K562 (cell line): ENCODE measurements around the gene CNOT11. TPM values are rescaled to one million over a fixed set of nuclear protein-coding genes. Genes with fewer than 3 reads are reported as not detected.

Source experiments
- ARHGAP35 ChIP-seq: fragments of 450-650 bp; IDR thresholded peaks from 2 replicates; pipeline ENCODE4 v1.6.1; 2018; ENCODE audit not compliant: partially characterized antibody
- ARID1B ChIP-seq: fragments of 450-650 bp; IDR thresholded peaks from 2 replicates; pipeline ENCODE4 v1.6.1; 2016; ENCODE audit warnings: antibody characterized with exemption, mild to moderate bottlenecking, inconsistent platforms
- LARP7 ChIP-seq: fragments of 450-650 bp; IDR thresholded peaks from 2 replicates; pipeline ENCODE4 v1.6.1; 2016
- MEF2A ChIP-seq: IDR thresholded peaks from 2 replicates; pipeline ENCODE4 v1.6.1; 2011; ENCODE audit warnings: low read depth, mild to moderate bottlenecking, low read length, moderate library complexity; ENCODE audit not compliant: control insufficient read depth
- NR4A1 ChIP-seq, 2 experiments: fragments of 250-450 bp in 1 of 2; fragments of 450-650 bp in 1 of 2; sonication (Bioruptor Pico) in 1 of 2; IDR thresholded peaks; 2 replicates each; pipeline versions ENCODE4 v1.4.0 to v1.6.1; 2016 to 2020; ENCODE audit warnings: mild to moderate bottlenecking in 2 of 2, missing compliant biosample characterization in 1 of 2, missing genetic modification characterization in 1 of 2, moderate library complexity in 1 of 2
- PYGO2 ChIP-seq: fragments of 450-650 bp; IDR thresholded peaks from 2 replicates; pipeline ENCODE4 v1.6.1; 2016; ENCODE audit warnings: mild to moderate bottlenecking, missing genetic modification characterization, moderate library complexity, missing compliant biosample characterization
- RFX7 ChIP-seq: fragments of 250-450 bp; sonication (Bioruptor Pico); IDR thresholded peaks from 2 replicates; pipeline ENCODE4 v1.5.1; 2021; ENCODE audit warnings: mild to moderate bottlenecking
- TAL1 ChIP-seq: fragments of 450-650 bp; IDR thresholded peaks from 2 replicates; pipeline ENCODE4 v1.6.1; 2016; ENCODE audit warnings: mild to moderate bottlenecking
- TCF3 ChIP-seq: sonication (generic); formaldehyde crosslinking; IDR thresholded peaks from 2 replicates; pipeline ENCODE4 v1.4.0; 2020; ENCODE audit warnings: mild to moderate bottlenecking, missing genetic modification reagents
- TEAD1 ChIP-seq, 2 experiments: fragments of 450-650 bp in 1 of 2; sonication (generic) in 1 of 2; formaldehyde crosslinking; IDR thresholded peaks; 2 replicates each; pipeline versions ENCODE4 v1.4.0 to v1.8.0; 2020 to 2022; ENCODE audit warnings: mild to moderate bottlenecking in 2 of 2, missing genetic modification reagents in 1 of 2
- TRIM28 ChIP-seq: fragments of 450-650 bp; IDR thresholded peaks from 2 replicates; pipeline ENCODE4 v1.6.1; 2017
- YBX1 ChIP-seq: fragments of 450-650 bp; IDR thresholded peaks from 2 replicates; pipeline ENCODE4 v1.7.1; 2016; ENCODE audit warnings: mild to moderate bottlenecking
- ZNF140 ChIP-seq: fragments of 250-450 bp; sonication (Bioruptor Pico); IDR thresholded peaks from 2 replicates; pipeline ENCODE4 v1.8.0; 2021; ENCODE audit warnings: moderate library complexity, mild to moderate bottlenecking, inconsistent platforms
- ZNF507 ChIP-seq: conservative IDR thresholded peaks from 2 replicates; pipeline ENCODE4 v1.6.1; 2017; ENCODE audit warnings: missing genetic modification characterization, missing compliant biosample characterization
- ZNF583 ChIP-seq: fragments of 250-450 bp; sonication (Bioruptor Pico); IDR thresholded peaks from 2 replicates; pipeline ENCODE4 v1.4.0; 2020
- ZNF699 ChIP-seq: fragments of 250-450 bp; sonication (Bioruptor Pico); IDR thresholded peaks from 2 replicates; pipeline ENCODE4 v1.8.0; 2021; ENCODE audit warnings: mild to moderate bottlenecking, moderate library complexity; ENCODE audit not compliant: insufficient replicate concordance
- polyA plus RNA-seq, 8 experiments: library from polyadenylated mRNA; depleted of rRNA in 4 of 8; stranded (reverse) in 5 of 8; unstranded in 3 of 8; fragments of >200 nt; fragmentation: Nextera tagmentation in 2 of 8; fragmentation: Illumina TruSeq in 1 of 8; extraction: Ambion mirVana in 2 of 8; extraction: Trizol in 1 of 8; gene quantifications; 2 replicates each; pipeline versions ENCODE4 v1.2.1 to v1.2.3, GENCODE V29; 2011 to 2014; ENCODE audit warnings: inconsistent platforms in 1 of 8, missing spikeins in 1 of 8
- total RNA-seq, 7 experiments: library from RNA; depleted of rRNA in 6 of 7; stranded (reverse); fragments of >200 nt in 6 of 7; fragmentation: Illumina TruSeq in 2 of 7; extraction: Trizol in 2 of 7; gene quantifications; 2 replicates each; pipeline versions ENCODE4 v1.2.1 to v1.2.3, GENCODE V29; 2011 to 2021; ENCODE audit warnings: low replicate concordance in 1 of 7
- TF ChIP-seq, protein P1 (sequence below): fragments of 450-650 bp; IDR thresholded peaks from 2 replicates; pipeline ENCODE4 v1.6.1; 2017; ENCODE audit warnings: antibody characterized with exemption, mild to moderate bottlenecking
- TF ChIP-seq, protein P2 (sequence below): fragments of 450-650 bp; formaldehyde crosslinking; IDR thresholded peaks from 2 replicates; pipeline ENCODE4 v1.4.0; 2020; ENCODE audit warnings: mild to moderate bottlenecking, moderate library complexity
- TF ChIP-seq, protein P3 (sequence below): fragments of 450-650 bp; IDR thresholded peaks from 2 replicates; pipeline ENCODE4 v1.6.1; 2016; ENCODE audit warnings: missing biosample characterization, missing genetic modification characterization
- TF ChIP-seq, protein P4 (sequence below), 3 experiments: IDR thresholded peaks in 2 of 3; conservative IDR thresholded peaks in 1 of 3; 2 replicates each; pipeline ENCODE4 v1.5.1; 2011 to 2012; ENCODE audit warnings: low read length in 3 of 3, mild to moderate bottlenecking in 3 of 3, control low read depth in 2 of 3, improper control_type of control experiment in 1 of 3, inconsistent platforms in 1 of 3, low read depth in 1 of 3, mixed read lengths in 1 of 3, moderate library complexity in 1 of 3; ENCODE audit not compliant: insufficient read depth in 2 of 3

The CNOT11 gene
- total and polyA plus RNA-seq, 9 of the 15 experiments (the other 6 are each of a cell fraction or from before 2014, with no cell fraction given), result 12.7 to 163 (median 64.2) TPM

GRCh38 chr2:101234169-101234938 lies 18.3 kb upstream of the CNOT11 start (continued):
- TF ChIP-seq, protein P1, sequence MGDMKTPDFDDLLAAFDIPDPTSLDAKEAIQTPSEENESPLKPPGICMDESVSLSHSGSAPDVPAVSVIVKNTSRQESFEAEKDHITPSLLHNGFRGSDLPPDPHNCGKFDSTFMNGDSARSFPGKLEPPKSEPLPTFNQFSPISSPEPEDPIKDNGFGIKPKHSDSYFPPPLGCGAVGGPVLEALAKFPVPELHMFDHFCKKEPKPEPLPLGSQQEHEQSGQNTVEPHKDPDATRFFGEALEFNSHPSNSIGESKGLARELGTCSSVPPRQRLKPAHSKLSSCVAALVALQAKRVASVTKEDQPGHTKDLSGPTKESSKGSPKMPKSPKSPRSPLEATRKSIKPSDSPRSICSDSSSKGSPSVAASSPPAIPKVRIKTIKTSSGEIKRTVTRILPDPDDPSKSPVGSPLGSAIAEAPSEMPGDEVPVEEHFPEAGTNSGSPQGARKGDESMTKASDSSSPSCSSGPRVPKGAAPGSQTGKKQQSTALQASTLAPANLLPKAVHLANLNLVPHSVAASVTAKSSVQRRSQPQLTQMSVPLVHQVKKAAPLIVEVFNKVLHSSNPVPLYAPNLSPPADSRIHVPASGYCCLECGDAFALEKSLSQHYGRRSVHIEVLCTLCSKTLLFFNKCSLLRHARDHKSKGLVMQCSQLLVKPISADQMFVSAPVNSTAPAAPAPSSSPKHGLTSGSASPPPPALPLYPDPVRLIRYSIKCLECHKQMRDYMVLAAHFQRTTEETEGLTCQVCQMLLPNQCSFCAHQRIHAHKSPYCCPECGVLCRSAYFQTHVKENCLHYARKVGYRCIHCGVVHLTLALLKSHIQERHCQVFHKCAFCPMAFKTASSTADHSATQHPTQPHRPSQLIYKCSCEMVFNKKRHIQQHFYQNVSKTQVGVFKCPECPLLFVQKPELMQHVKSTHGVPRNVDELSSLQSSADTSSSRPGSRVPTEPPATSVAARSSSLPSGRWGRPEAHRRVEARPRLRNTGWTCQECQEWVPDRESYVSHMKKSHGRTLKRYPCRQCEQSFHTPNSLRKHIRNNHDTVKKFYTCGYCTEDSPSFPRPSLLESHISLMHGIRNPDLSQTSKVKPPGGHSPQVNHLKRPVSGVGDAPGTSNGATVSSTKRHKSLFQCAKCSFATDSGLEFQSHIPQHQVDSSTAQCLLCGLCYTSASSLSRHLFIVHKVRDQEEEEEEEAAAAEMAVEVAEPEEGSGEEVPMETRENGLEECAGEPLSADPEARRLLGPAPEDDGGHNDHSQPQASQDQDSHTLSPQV, result peak; percentile 80
- TF ChIP-seq YBX1 (no peak), PYGO2 (tag) (peak; percentile 80), ZNF140 (CRISPR knock-in tag) (peak; percentile 72; the same call in 1 of the 2 replicates), ARID1B (0 out of 2 replicates have a peak, but pooled peaks have one; percentile 14), TCF3 (peak; percentile 53; the same call in 1 of the 2 replicates), ZNF699 (CRISPR knock-in tag) (no peak), ARHGAP35 (no peak), RFX7 (CRISPR knock-in tag) (no peak), ZNF507 (tag) (0 out of 2 replicates have a peak, but pooled peaks have one; percentile 14), NR4A1 (CRISPR knock-in tag; IDR thresholded peaks at IDR 0.05) (no peak), NR4A1 (tag; IDR thresholded peaks at IDR 0.05) (peak; percentile 68; the same call in 1 of the 2 replicates), ZNF583 (CRISPR knock-in tag) (peak; percentile 75; the same call in 1 of the 2 replicates), TRIM28 (0 out of 2 replicates have a peak, but pooled peaks have one; percentile 37), TEAD1 (CRISPR knock-in tag; IDR thresholded peaks at IDR 0.05) (0 out of 4 replicates have a peak, but pooled peaks of 1 of the 2 experiments have one; percentile 38), MEF2A (peak; percentile 55; the same call in 1 of the 2 replicates), TAL1 (peak; percentile 23; the same call in 1 of the 2 replicates), LARP7 (no peak)
- TF ChIP-seq, protein P2, sequence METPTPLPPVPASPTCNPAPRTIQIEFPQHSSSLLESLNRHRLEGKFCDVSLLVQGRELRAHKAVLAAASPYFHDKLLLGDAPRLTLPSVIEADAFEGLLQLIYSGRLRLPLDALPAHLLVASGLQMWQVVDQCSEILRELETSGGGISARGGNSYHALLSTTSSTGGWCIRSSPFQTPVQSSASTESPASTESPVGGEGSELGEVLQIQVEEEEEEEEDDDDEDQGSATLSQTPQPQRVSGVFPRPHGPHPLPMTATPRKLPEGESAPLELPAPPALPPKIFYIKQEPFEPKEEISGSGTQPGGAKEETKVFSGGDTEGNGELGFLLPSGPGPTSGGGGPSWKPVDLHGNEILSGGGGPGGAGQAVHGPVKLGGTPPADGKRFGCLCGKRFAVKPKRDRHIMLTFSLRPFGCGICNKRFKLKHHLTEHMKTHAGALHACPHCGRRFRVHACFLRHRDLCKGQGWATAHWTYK, result peak; percentile 43; the same call in 1 of the 2 replicates
- TF ChIP-seq, protein P3, sequence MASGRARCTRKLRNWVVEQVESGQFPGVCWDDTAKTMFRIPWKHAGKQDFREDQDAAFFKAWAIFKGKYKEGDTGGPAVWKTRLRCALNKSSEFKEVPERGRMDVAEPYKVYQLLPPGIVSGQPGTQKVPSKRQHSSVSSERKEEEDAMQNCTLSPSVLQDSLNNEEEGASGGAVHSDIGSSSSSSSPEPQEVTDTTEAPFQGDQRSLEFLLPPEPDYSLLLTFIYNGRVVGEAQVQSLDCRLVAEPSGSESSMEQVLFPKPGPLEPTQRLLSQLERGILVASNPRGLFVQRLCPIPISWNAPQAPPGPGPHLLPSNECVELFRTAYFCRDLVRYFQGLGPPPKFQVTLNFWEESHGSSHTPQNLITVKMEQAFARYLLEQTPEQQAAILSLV (tag), result peak; percentile 69
- TF ChIP-seq, protein P4, sequence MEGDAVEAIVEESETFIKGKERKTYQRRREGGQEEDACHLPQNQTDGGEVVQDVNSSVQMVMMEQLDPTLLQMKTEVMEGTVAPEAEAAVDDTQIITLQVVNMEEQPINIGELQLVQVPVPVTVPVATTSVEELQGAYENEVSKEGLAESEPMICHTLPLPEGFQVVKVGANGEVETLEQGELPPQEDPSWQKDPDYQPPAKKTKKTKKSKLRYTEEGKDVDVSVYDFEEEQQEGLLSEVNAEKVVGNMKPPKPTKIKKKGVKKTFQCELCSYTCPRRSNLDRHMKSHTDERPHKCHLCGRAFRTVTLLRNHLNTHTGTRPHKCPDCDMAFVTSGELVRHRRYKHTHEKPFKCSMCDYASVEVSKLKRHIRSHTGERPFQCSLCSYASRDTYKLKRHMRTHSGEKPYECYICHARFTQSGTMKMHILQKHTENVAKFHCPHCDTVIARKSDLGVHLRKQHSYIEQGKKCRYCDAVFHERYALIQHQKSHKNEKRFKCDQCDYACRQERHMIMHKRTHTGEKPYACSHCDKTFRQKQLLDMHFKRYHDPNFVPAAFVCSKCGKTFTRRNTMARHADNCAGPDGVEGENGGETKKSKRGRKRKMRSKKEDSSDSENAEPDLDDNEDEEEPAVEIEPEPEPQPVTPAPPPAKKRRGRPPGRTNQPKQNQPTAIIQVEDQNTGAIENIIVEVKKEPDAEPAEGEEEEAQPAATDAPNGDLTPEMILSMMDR (IDR thresholded peaks at IDR 0.05 in 2 of 3, conservative IDR thresholded peaks at IDR 0.05 in 1 of 3; ENCODE audit: insufficient read depth in 2 of 3, low read depth in 1 of 3, low read length in 3 of 3), result no peak
